Activated CD4-positive, alpha-beta T cell treated with anti-CD3 and anti-CD28 coated beads for 1 hour (primary cell): Measurements from ENCODE around the gene HP.
"Not testable (repeated sequence)": the region's sequence is repeated elsewhere in the genome, so short reads cannot be mapped to it uniquely, and the experiment has no call there.

Experiments
- DNase-seq: peaks from one replicate; pipeline ENCODE4 v3.0.0-alpha.2; 2020

Gene HP

GRCh38 chr16:72043539-72043938 lies 10.8 kb upstream of the HP start:
- DNase-seq: no peak

GRCh38 chr16:72044296-72044695 lies 10.0 kb upstream of the HP start:
- no peak for DNase-seq

- no peak for DNase-seq
Observed at GRCh38 chr16:72044825-72045359, 9.4 kb upstream of the HP start.

GRCh38 chr16:72049110-72049509 lies 5.2 kb upstream of the HP start:
- no peak for DNase-seq

GRCh38 chr16:72050769-72051464 lies 3.4 kb upstream of the HP start:
- DNase-seq: no peak

GRCh38 chr16:72051818-72052217 lies 2.5 kb upstream of the HP start:
- DNase-seq: no peak

- no peak for DNase-seq
Observed at GRCh38 chr16:72055911-72056310, 1.6 kb downstream of the HP start.

GRCh38 chr16:72057313-72057712 lies 3.0 kb downstream of the HP start:
- not testable (repeated sequence) for DNase-seq

GRCh38 chr16:72059060-72059459 lies 4.8 kb downstream of the HP start:
- DNase-seq: not testable (repeated sequence)

- DNase-seq: no peak
Observed at GRCh38 chr16:72060405-72060804, 6.1 kb downstream of the HP start.

GRCh38 chr16:72061564-72061963 lies 7.3 kb downstream of the HP start:
- DNase-seq: no peak

- no peak for DNase-seq
Observed at GRCh38 chr16:72064361-72064894, 10.1 kb downstream of the HP start.

GRCh38 chr16:72066747-72067146 lies 12.4 kb downstream of the HP start:
- DNase-seq: no peak

GRCh38 chr16:72068930-72069329 lies 14.6 kb downstream of the HP start:
- no peak for DNase-seq

GRCh38 chr16:72072514-72073342 lies 18.4 kb downstream of the HP start:
- DNase-seq: no peak

- DNase-seq: no peak
Observed at GRCh38 chr16:72073560-72074230, 19.4 kb downstream of the HP start.

GRCh38 chr16:72075067-72075466 lies 20.8 kb downstream of the HP start:
- not testable (repeated sequence) for DNase-seq

GRCh38 chr16:72076991-72077706 lies 22.8 kb downstream of the HP start:
- DNase-seq: not testable (repeated sequence)

- DNase-seq: no peak
Observed at GRCh38 chr16:72083778-72084404, 29.6 kb downstream of the HP start.

GRCh38 chr16:72084445-72084844 lies 30.1 kb downstream of the HP start:
- no peak for DNase-seq

GRCh38 chr16:72085002-72085401 lies 30.7 kb downstream of the HP start:
- DNase-seq: no peak

- DNase-seq: no peak
Observed at GRCh38 chr16:72091217-72091616, 36.9 kb downstream of the HP start.
